ENCODE data around the gene PIK3CA. TPM values are rescaled to one million over a fixed set of nuclear protein-coding genes. Genes with fewer than 3 reads are reported as not detected.
"Not testable (repeated sequence)": the region's sequence is repeated elsewhere in the genome, so short reads cannot be mapped to it uniquely, and the experiment has no call there.

The PIK3CA gene
- total and polyA plus RNA-seq, 7 donors, result 5.6 to 24.4 (median 18.7) TPM

- Histone ChIP-seq H3K9me3 (no peaks in the 10 kb centered on the region), H3K27me3 (ENCODE audit: insufficient read depth in 3 of 3, low read length in 2 of 3) (no peaks in the 10 kb centered on the region), H3K4me3 (no peak overlapping the region), H3K4me1 (peaks cover 33% of the 10 kb centered on the region), H3K27ac (peak overlapping the region; percentile 24), H3K36me3 (ENCODE audit: insufficient read depth in 1 of 2, low read depth in 1 of 2) (peaks cover 0 to 4% of the 10 kb centered on the region in 2 donors)
- WGBS, 3 donors, result 12 to 31% (median 20%) methylated on average over 4 of the region's 4 CpGs
- ATAC-seq (no peak), DNase-seq (no peak)
- intact Hi-C loops (cut with DNase I), result loop anchor here in 1 of 2 donors (5.0 kb wide), 1 partner anchor 43 kb away; no protein-coding TSS in a partner anchor
- no peak for TF ChIP-seq CTCF (IDR thresholded peaks at IDR 0.05)
Measured at GRCh38 chr3:179194931-179195330, 46.8 kb downstream of the PIK3CA start.

- Histone ChIP-seq H3K4me1 (peaks cover 25% of the 10 kb centered on the region), H3K27ac (peak overlapping the region; percentile 24), H3K36me3 (ENCODE audit: insufficient read depth in 1 of 2, low read depth in 1 of 2) (peaks cover 0 to 8% of the 10 kb centered on the region in 2 donors), H3K27me3 (ENCODE audit: insufficient read depth in 3 of 3, low read length in 2 of 3) (no peaks in the 10 kb centered on the region), H3K4me3 (no peak overlapping the region), H3K9me3 (no peaks in the 10 kb centered on the region)
- TF ChIP-seq CTCF (IDR thresholded peaks at IDR 0.05), result no peak
- DNase-seq (no peak), ATAC-seq (no peak)
- 7 to 32% (median 7%) methylated on average over 1 of the region's 1 CpG for WGBS, 3 donors
- intact Hi-C loops (cut with DNase I), result loop anchor here in 1 of 2 donors (5.0 kb wide), 1 partner anchor 44 kb away; no protein-coding TSS in a partner anchor
Measured at GRCh38 chr3:179196098-179196497, 47.9 kb downstream of the PIK3CA start.

- no peak overlapping the region for H3K27ac ChIP-seq
- H3K4me1 ChIP-seq, result peaks cover 25% of the 10 kb centered on the region
- H3K9me3 ChIP-seq, result no peaks in the 10 kb centered on the region
- 88 to 95% (median 89%) methylated on average over 4 of the region's 4 CpGs for WGBS, 3 donors
- DNase-seq (no peak), ATAC-seq (no peak)
- peaks cover 0 to 14% of the 10 kb centered on the region in 2 donors for H3K36me3 ChIP-seq (ENCODE audit: insufficient read depth in 1 of 2, low read depth in 1 of 2)
- H3K27me3 ChIP-seq (ENCODE audit: insufficient read depth in 3 of 3, low read length in 2 of 3), result no peaks in the 10 kb centered on the region
- no peak for TF ChIP-seq CTCF (IDR thresholded peaks at IDR 0.05)
- intact Hi-C loops (cut with DNase I), result loop anchor here in 1 of 2 donors (5.0 kb wide), 1 partner anchor 44 kb away; no protein-coding TSS in a partner anchor
- no peak overlapping the region for H3K4me3 ChIP-seq
Measured at GRCh38 chr3:179196700-179197099, 48.5 kb downstream of the PIK3CA start.

GRCh38 chr3:179200790-179201189 lies 52.6 kb downstream of the PIK3CA start:
- H3K4me1 ChIP-seq, result peaks cover 12% of the 10 kb centered on the region
- no peak for DNase-seq
- no peaks in the 10 kb centered on the region for H3K9me3 ChIP-seq
- H3K36me3 ChIP-seq (ENCODE audit: insufficient read depth in 1 of 2, low read depth in 1 of 2), result peaks cover 0 to 48% of the 10 kb centered on the region in 2 donors
- no peak for TF ChIP-seq CTCF (IDR thresholded peaks at IDR 0.05)
- 90 to 96% (median 95%) methylated on average over 2 of the region's 2 CpGs for WGBS, 3 donors
- no peak for ATAC-seq
- H3K27me3 ChIP-seq (ENCODE audit: insufficient read depth in 3 of 3, low read length in 2 of 3), result no peaks in the 10 kb centered on the region
- intact Hi-C loops (cut with DNase I), result no loop called here
- H3K27ac ChIP-seq, result no peak overlapping the region
- H3K4me3 ChIP-seq, result no peak overlapping the region

- H3K9me3 ChIP-seq; H3K27ac ChIP-seq; intact Hi-C loops (cut with DNase I); H3K4me1 ChIP-seq; DNase-seq; ATAC-seq; H3K4me3 ChIP-seq; H3K27me3 ChIP-seq (ENCODE audit: insufficient read depth in 3 of 3, low read length in 2 of 3): not testable (repeated sequence)
- WGBS, 3 donors, result 93 to 100% methylated on average over 1 of the region's 1 CpG; no CpG with 5 or more reads in 1 of the 3 donors
- peaks cover 0 to 66% of the 10 kb centered on the region in 2 donors for H3K36me3 ChIP-seq (ENCODE audit: insufficient read depth in 1 of 2, low read depth in 1 of 2)
Measured at GRCh38 chr3:179215550-179215949, 67.4 kb downstream of the PIK3CA start.

- ATAC-seq; DNase-seq; intact Hi-C loops (cut with DNase I); H3K9me3 ChIP-seq; H3K4me1 ChIP-seq; H3K27ac ChIP-seq; H3K4me3 ChIP-seq; H3K27me3 ChIP-seq (ENCODE audit: insufficient read depth in 3 of 3, low read length in 2 of 3): not testable (repeated sequence)
- peaks cover 0 to 61% of the 10 kb centered on the region in 2 donors for H3K36me3 ChIP-seq (ENCODE audit: insufficient read depth in 1 of 2, low read depth in 1 of 2)
- 82 to 97% (median 83%) methylated on average over 1 of the region's 1 CpG for WGBS, 3 donors
Measured at GRCh38 chr3:179218213-179218612, 70.1 kb downstream of the PIK3CA start.
